ENCODE results near the gene VEGFC.
A peak's percentile ranks its signal among the peaks of the same experiment; 100 is the strongest.

Gene VEGFC

GRCh38 chr4:176798540-176798939, 5.8 kb upstream of the VEGFC start:
- no peak for DNase-seq (ENCODE audit: low spot score)

GRCh38 chr4:176795441-176795840, 2.7 kb upstream of the VEGFC start:
- no peak for DNase-seq (ENCODE audit: low spot score)

GRCh38 chr4:176794651-176795050, 1.9 kb upstream of the VEGFC start:
- DNase-seq (ENCODE audit: low spot score), result no peak

GRCh38 chr4:176794151-176794550, 1.4 kb upstream of the VEGFC start:
- DNase-seq (ENCODE audit: low spot score), result no peak

GRCh38 chr4:176793060-176793605, 411 bp upstream of the VEGFC start:
- DNase-seq (ENCODE audit: low spot score), result no peak

- no peak for DNase-seq (ENCODE audit: low spot score)
Measured at GRCh38 chr4:176791591-176792325, 964 bp downstream of the VEGFC start.

GRCh38 chr4:176790398-176790797, 2.3 kb downstream of the VEGFC start:
- no peak for DNase-seq (ENCODE audit: low spot score)

- peak; percentile 51 for DNase-seq (ENCODE audit: low spot score)
Measured at GRCh38 chr4:176789955-176790354, 2.8 kb downstream of the VEGFC start.

- no peak for DNase-seq (ENCODE audit: low spot score)
Measured at GRCh38 chr4:176788971-176789370, 3.8 kb downstream of the VEGFC start.

GRCh38 chr4:176788248-176788647, 4.5 kb downstream of the VEGFC start:
- no peak for DNase-seq (ENCODE audit: low spot score)

GRCh38 chr4:176784816-176785215, 7.9 kb downstream of the VEGFC start:
- DNase-seq (ENCODE audit: low spot score), result no peak

- DNase-seq (ENCODE audit: low spot score), result no peak
Measured at GRCh38 chr4:176782794-176783193, 9.9 kb downstream of the VEGFC start.

- no peak for DNase-seq (ENCODE audit: low spot score)
Measured at GRCh38 chr4:176782191-176782590, 10.5 kb downstream of the VEGFC start.

GRCh38 chr4:176781739-176782100, 11.0 kb downstream of the VEGFC start:
- DNase-seq (ENCODE audit: low spot score), result no peak

GRCh38 chr4:176780995-176781738, 11.6 kb downstream of the VEGFC start:
- DNase-seq (ENCODE audit: low spot score), result no peak

- no peak for DNase-seq (ENCODE audit: low spot score)
Measured at GRCh38 chr4:176779421-176779820, 13.3 kb downstream of the VEGFC start.

GRCh38 chr4:176778491-176778890, 14.2 kb downstream of the VEGFC start:
- DNase-seq (ENCODE audit: low spot score), result no peak

GRCh38 chr4:176778063-176778462, 14.7 kb downstream of the VEGFC start:
- DNase-seq (ENCODE audit: low spot score), result no peak

GRCh38 chr4:176775338-176775737, 17.4 kb downstream of the VEGFC start:
- no peak for DNase-seq (ENCODE audit: low spot score)

GRCh38 chr4:176774852-176775251, 17.9 kb downstream of the VEGFC start:
- no peak for DNase-seq (ENCODE audit: low spot score)

- no peak for DNase-seq (ENCODE audit: low spot score)
Measured at GRCh38 chr4:176769514-176769913, 23.2 kb downstream of the VEGFC start.

GRCh38 chr4:176767183-176767582, 25.5 kb downstream of the VEGFC start:
- no peak for DNase-seq (ENCODE audit: low spot score)

GRCh38 chr4:176762661-176763308, 29.9 kb downstream of the VEGFC start:
- DNase-seq (ENCODE audit: low spot score), result no peak
